Dendritic cell treated with granulocyte-macrophage colony-stimulating factor and Interleukin-4, amounts not matched to agents 40 ng/mL and 50 ng/mL, for 4 days (primary cell): ENCODE data around the gene B3GALT5.

Experiments
- H3K27ac Mint-ChIP-seq: one replicate; pipeline ENCODE4 v1.8.0; 2022; ENCODE audit warnings: mild to moderate bottlenecking, mixed read lengths
- H3K27me3 Mint-ChIP-seq: one replicate; pipeline ENCODE4 v1.8.0; 2022; ENCODE audit warnings: mild to moderate bottlenecking, mixed read lengths
- H3K36me3 Mint-ChIP-seq: one replicate; pipeline ENCODE4 v1.8.0; 2022; ENCODE audit warnings: low read depth, mixed read lengths
- H3K4me1 Mint-ChIP-seq: one replicate; pipeline ENCODE4 v1.8.0; 2022; ENCODE audit warnings: low read depth, mixed read lengths
- H3K4me3 Mint-ChIP-seq: one replicate; pipeline ENCODE4 v1.8.0; 2022; ENCODE audit warnings: mild to moderate bottlenecking, moderate library complexity, mixed read lengths
- H3K9me3 Mint-ChIP-seq: one replicate; pipeline ENCODE4 v1.8.0; 2022; ENCODE audit warnings: mixed read lengths
- intact Hi-C: fragments of 100-400 bp; cut with micrococcal nuclease; formaldehyde crosslinking; loops from one replicate; pipeline ENCODE4 v1.15.0; 2022

Gene B3GALT5

GRCh38 chr21:39625211-39625895 lies 12.6 kb downstream of the B3GALT5 start:
- intact Hi-C loops, result no loop called here
- H3K27ac Mint-ChIP-seq, result no peak overlapping the region
- no peaks in the 10 kb centered on the region for H3K36me3 Mint-ChIP-seq
- H3K9me3 Mint-ChIP-seq, result peaks cover 14% of the 10 kb centered on the region
- no peaks in the 10 kb centered on the region for H3K4me1 Mint-ChIP-seq
- H3K27me3 Mint-ChIP-seq, result peaks cover 7% of the 10 kb centered on the region
- H3K4me3 Mint-ChIP-seq, result no peak overlapping the region

- H3K27me3 Mint-ChIP-seq, result peaks cover 4% of the 10 kb centered on the region
- no peak overlapping the region for H3K4me3 Mint-ChIP-seq
- no peaks in the 10 kb centered on the region for H3K4me1 Mint-ChIP-seq
- no peak overlapping the region for H3K27ac Mint-ChIP-seq
- H3K36me3 Mint-ChIP-seq, result no peaks in the 10 kb centered on the region
- intact Hi-C loops, result no loop called here
- H3K9me3 Mint-ChIP-seq, result peaks cover 8% of the 10 kb centered on the region
Measured at GRCh38 chr21:39628385-39628784, 15.6 kb downstream of the B3GALT5 start.

- intact Hi-C loops, result no loop called here
- Mint-ChIP-seq H3K27ac (no peak overlapping the region), H3K9me3 (no peaks in the 10 kb centered on the region), H3K36me3 (no peaks in the 10 kb centered on the region), H3K27me3 (peaks cover 4% of the 10 kb centered on the region), H3K4me3 (no peak overlapping the region), H3K4me1 (no peaks in the 10 kb centered on the region)
Measured at GRCh38 chr21:39630191-39630591, 17.5 kb downstream of the B3GALT5 start.

GRCh38 chr21:39630827-39631226 lies 18.1 kb downstream of the B3GALT5 start:
- Mint-ChIP-seq H3K27me3 (peaks cover 4% of the 10 kb centered on the region), H3K4me3 (no peak overlapping the region), H3K9me3 (no peaks in the 10 kb centered on the region), H3K27ac (no peak overlapping the region), H3K4me1 (no peaks in the 10 kb centered on the region), H3K36me3 (no peaks in the 10 kb centered on the region)
- intact Hi-C loops, result no loop called here

- Mint-ChIP-seq H3K27me3 (peaks cover 3% of the 10 kb centered on the region), H3K9me3 (no peaks in the 10 kb centered on the region), H3K36me3 (no peaks in the 10 kb centered on the region), H3K4me3 (no peak overlapping the region), H3K4me1 (no peaks in the 10 kb centered on the region), H3K27ac (no peak overlapping the region)
- intact Hi-C loops, result no loop called here
Measured at GRCh38 chr21:39631842-39632562, 19.3 kb downstream of the B3GALT5 start.

- intact Hi-C loops, result no loop called here
- H3K27ac Mint-ChIP-seq, result no peak overlapping the region
- no peaks in the 10 kb centered on the region for H3K36me3 Mint-ChIP-seq
- H3K4me1 Mint-ChIP-seq, result no peaks in the 10 kb centered on the region
- no peaks in the 10 kb centered on the region for H3K9me3 Mint-ChIP-seq
- no peak overlapping the region for H3K4me3 Mint-ChIP-seq
- H3K27me3 Mint-ChIP-seq, result peaks cover 3% of the 10 kb centered on the region
Measured at GRCh38 chr21:39632796-39633442, 20.2 kb downstream of the B3GALT5 start.

- H3K27me3 Mint-ChIP-seq, result peaks cover 3% of the 10 kb centered on the region
- intact Hi-C loops, result no loop called here
- no peak overlapping the region for H3K4me3 Mint-ChIP-seq
Measured at GRCh38 chr21:39633770-39634181, 21.0 kb downstream of the B3GALT5 start.

GRCh38 chr21:39634507-39634906 lies 21.8 kb downstream of the B3GALT5 start:
- H3K4me3 Mint-ChIP-seq, result no peak overlapping the region
- H3K36me3 Mint-ChIP-seq, result no peaks in the 10 kb centered on the region
- H3K27me3 Mint-ChIP-seq, result no peaks in the 10 kb centered on the region
- H3K27ac Mint-ChIP-seq, result no peak overlapping the region
- H3K4me1 Mint-ChIP-seq, result no peaks in the 10 kb centered on the region
- intact Hi-C loops, result no loop called here
- H3K9me3 Mint-ChIP-seq, result no peaks in the 10 kb centered on the region

More at GRCh38 chr21:39633770-39634181, 21.0 kb downstream of the B3GALT5 start:
- Mint-ChIP-seq H3K27ac (no peak overlapping the region), H3K9me3 (no peaks in the 10 kb centered on the region), H3K36me3 (no peaks in the 10 kb centered on the region), H3K4me1 (no peaks in the 10 kb centered on the region)

GRCh38 chr21:39637197-39637970 lies 24.6 kb downstream of the B3GALT5 start:
- Mint-ChIP-seq H3K36me3 (no peaks in the 10 kb centered on the region), H3K4me1 (no peaks in the 10 kb centered on the region), H3K27me3 (peaks cover 3% of the 10 kb centered on the region), H3K27ac (no peak overlapping the region), H3K9me3 (no peaks in the 10 kb centered on the region), H3K4me3 (no peak overlapping the region)
- intact Hi-C loops, result no loop called here

GRCh38 chr21:39637971-39638240 lies 25.2 kb downstream of the B3GALT5 start:
- H3K4me3 Mint-ChIP-seq, result no peak overlapping the region
- H3K27me3 Mint-ChIP-seq, result peaks cover 7% of the 10 kb centered on the region
- no peak overlapping the region for H3K27ac Mint-ChIP-seq
- intact Hi-C loops, result no loop called here
- H3K9me3 Mint-ChIP-seq, result no peaks in the 10 kb centered on the region
- H3K36me3 Mint-ChIP-seq, result no peaks in the 10 kb centered on the region
- H3K4me1 Mint-ChIP-seq, result no peaks in the 10 kb centered on the region

- no peaks in the 10 kb centered on the region for H3K9me3 Mint-ChIP-seq
- intact Hi-C loops, result no loop called here
Measured at GRCh38 chr21:39638281-39638680, 25.5 kb downstream of the B3GALT5 start.

GRCh38 chr21:39640754-39641153 lies 28.0 kb downstream of the B3GALT5 start:
- peaks cover 11% of the 10 kb centered on the region for H3K27me3 Mint-ChIP-seq
- H3K27ac Mint-ChIP-seq, result no peak overlapping the region
- intact Hi-C loops, result no loop called here
- no peaks in the 10 kb centered on the region for H3K36me3 Mint-ChIP-seq
- H3K4me3 Mint-ChIP-seq, result no peak overlapping the region
- no peaks in the 10 kb centered on the region for H3K4me1 Mint-ChIP-seq
- no peaks in the 10 kb centered on the region for H3K9me3 Mint-ChIP-seq

More at GRCh38 chr21:39638281-39638680, 25.5 kb downstream of the B3GALT5 start:
- no peak overlapping the region for H3K27ac Mint-ChIP-seq
- H3K27me3 Mint-ChIP-seq, result peaks cover 9% of the 10 kb centered on the region
- no peaks in the 10 kb centered on the region for H3K4me1 Mint-ChIP-seq
- no peak overlapping the region for H3K4me3 Mint-ChIP-seq
- no peaks in the 10 kb centered on the region for H3K36me3 Mint-ChIP-seq

- Mint-ChIP-seq H3K4me3 (no peak overlapping the region), H3K36me3 (no peaks in the 10 kb centered on the region), H3K9me3 (no peaks in the 10 kb centered on the region), H3K27me3 (peaks cover 13% of the 10 kb centered on the region), H3K27ac (no peak overlapping the region), H3K4me1 (no peaks in the 10 kb centered on the region)
- intact Hi-C loops, result no loop called here
Measured at GRCh38 chr21:39641827-39642450, 29.2 kb downstream of the B3GALT5 start.
